HEK293 (cell line): ENCODE measurements around the gene FOXB1.

Experiments
- CTCF ChIA-PET: fragments of 350-600 bp; formaldehyde crosslinking; extraction: SDS; loops from one replicate; lab custom pipeline; 2021; ENCODE audit warnings: antibody characterized with exemption; lab: Yijun Ruan, JAX
- POLR2A ChIA-PET: fragments of 300-600 bp; formaldehyde crosslinking; extraction: SDS; loops from one replicate; lab custom pipeline; 2020; ENCODE audit warnings: antibody characterized with exemption, inconsistent platforms; lab: Yijun Ruan, JAX
- H3K27ac ChIP-seq: fragments of 200-500 bp; sonication (Bioruptor generic); 2 replicates; pipeline ENCODE4 v1.5.1; 2014; ENCODE audit warnings: low read depth, low read length, control low read depth, inconsistent platforms; ENCODE audit errors: extremely low read depth
- H3K36me3 ChIP-seq, 2 experiments: fragments of 200-500 bp in 1 of 2; sonication (Bioruptor generic) in 1 of 2; 1 replicate in 1 of 2; 2 replicates in 1 of 2; pipeline ENCODE4 v1.5.1; 2014 to 2017; ENCODE audit warnings: inconsistent platforms in 2 of 2, low read length in 2 of 2; ENCODE audit not compliant: control insufficient read depth in 2 of 2, insufficient read depth in 1 of 2
- H3K4me1 ChIP-seq: fragments of 200-500 bp; sonication (Bioruptor generic); 2 replicates; pipeline ENCODE4 v1.5.1; 2014; ENCODE audit warnings: mild to moderate bottlenecking, low read length, inconsistent platforms; ENCODE audit not compliant: control insufficient read depth, insufficient read depth
- H3K4me3 ChIP-seq: 2 replicates; pipeline ENCODE4 v1.5.1; 2011; ENCODE audit warnings: low read depth, mild to moderate bottlenecking, control low read depth, low read length, moderate library complexity
- H3K9me3 ChIP-seq: fragments of 200-500 bp; sonication (Bioruptor generic); 2 replicates; pipeline ENCODE4 v1.5.1; 2014; ENCODE audit warnings: low read depth, low read length, inconsistent platforms; ENCODE audit not compliant: control insufficient read depth, insufficient read depth
- MYNN ChIP-seq: fragments of 450-650 bp; formaldehyde crosslinking; IDR thresholded peaks from 2 replicates; pipeline ENCODE4 v1.5.1; 2016; ENCODE audit warnings: missing biosample characterization, missing genetic modification characterization, borderline replicate concordance
- ZNF416 ChIP-seq: fragments of 450-650 bp; formaldehyde crosslinking; IDR thresholded peaks from 2 replicates; pipeline ENCODE4 v1.5.1; 2016; ENCODE audit warnings: missing biosample characterization, missing genetic modification characterization
- ZNF510 ChIP-seq: fragments of 450-650 bp; formaldehyde crosslinking; IDR thresholded peaks from 2 replicates; pipeline ENCODE4 v1.5.1; 2018; ENCODE audit warnings: mild to moderate bottlenecking, missing genetic modification characterization, missing biosample characterization; ENCODE audit not compliant: insufficient replicate concordance
- ZNF629 ChIP-seq: fragments of 450-650 bp; formaldehyde crosslinking; IDR thresholded peaks from 2 replicates; pipeline ENCODE4 v1.5.1; 2017; ENCODE audit warnings: missing biosample characterization, missing genetic modification characterization
- ZNF76 ChIP-seq: fragments of 450-650 bp; formaldehyde crosslinking; IDR thresholded peaks from 2 replicates; pipeline ENCODE4; 2016; ENCODE audit warnings: low read depth, missing biosample characterization, missing genetic modification characterization, borderline replicate concordance
- ZNF837 ChIP-seq: fragments of 450-650 bp; formaldehyde crosslinking; IDR thresholded peaks from 2 replicates; pipeline ENCODE4 v1.5.1; 2016; ENCODE audit warnings: missing biosample characterization, missing genetic modification characterization
- TF ChIP-seq, protein P1 (sequence below): fragments of 450-650 bp; formaldehyde crosslinking; IDR thresholded peaks from 2 replicates; pipeline ENCODE4 v1.5.1; 2016; ENCODE audit warnings: missing biosample characterization, missing genetic modification characterization

The FOXB1 gene

DNA sequence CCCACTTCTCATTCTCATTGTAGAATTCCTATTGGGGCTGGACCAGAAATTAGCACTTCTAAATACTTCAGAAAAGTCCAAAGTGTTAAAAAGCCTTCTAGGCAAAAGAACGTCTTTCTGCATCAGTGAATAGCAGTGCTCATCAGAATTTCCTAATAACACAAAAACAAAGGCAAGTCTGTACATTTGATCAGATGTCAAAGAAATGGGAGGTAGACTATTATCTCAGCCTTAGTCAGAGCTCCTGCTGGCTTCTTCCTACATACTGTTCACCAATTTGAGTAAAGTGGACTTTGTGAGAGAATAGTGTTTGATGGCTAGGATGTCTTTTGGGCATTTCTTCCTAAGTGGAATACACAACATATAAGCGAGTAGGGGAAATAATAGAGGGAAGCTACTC, 48.7 kb downstream of the FOXB1 start (continued):
- TF ChIP-seq, protein P1, sequence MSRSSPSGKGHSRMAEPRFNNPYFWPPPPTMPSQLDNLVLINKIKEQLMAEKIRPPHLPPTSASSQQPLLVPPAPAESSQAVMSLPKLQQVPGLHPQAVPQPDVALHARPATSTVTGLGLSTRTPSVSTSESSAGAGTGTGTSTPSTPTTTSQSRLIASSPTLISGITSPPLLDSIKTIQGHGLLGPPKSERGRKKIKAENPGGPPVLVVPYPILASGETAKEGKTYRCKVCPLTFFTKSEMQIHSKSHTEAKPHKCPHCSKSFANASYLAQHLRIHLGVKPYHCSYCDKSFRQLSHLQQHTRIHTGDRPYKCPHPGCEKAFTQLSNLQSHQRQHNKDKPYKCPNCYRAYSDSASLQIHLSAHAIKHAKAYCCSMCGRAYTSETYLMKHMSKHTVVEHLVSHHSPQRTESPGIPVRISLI: no peak

DNA sequence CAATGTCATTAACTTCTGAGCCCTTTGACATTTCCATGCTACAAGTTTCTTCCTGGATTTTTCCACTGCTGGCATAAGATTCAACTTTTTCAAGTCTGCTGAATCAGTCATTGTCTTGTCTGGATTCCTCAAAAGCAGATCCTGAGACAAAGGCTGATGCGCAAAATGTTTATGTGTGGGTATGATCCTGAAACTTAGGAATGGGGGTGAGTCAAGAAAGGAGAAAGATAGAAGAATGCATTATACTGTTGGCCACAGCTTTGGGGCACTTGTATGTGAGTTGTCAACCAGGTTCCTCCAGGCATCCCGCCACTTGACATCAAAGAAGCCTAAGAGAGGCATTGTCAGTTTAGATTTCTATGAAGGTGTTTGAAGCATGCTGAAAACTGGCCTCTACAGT, 50.4 kb downstream of the FOXB1 start:
- CTCF ChIA-PET: no interaction called here
- Histone ChIP-seq H3K36me3 (no peaks in the 10 kb centered on the region), H3K4me1 (no peaks in the 10 kb centered on the region)
- TF ChIP-seq ZNF837 (tag by site-specific recombination) (no peak), ZNF510 (tag by site-specific recombination) (no peak), MYNN (tag by site-specific recombination) (no peak), ZNF416 (tag by site-specific recombination) (no peak), ZNF76 (no peak), ZNF629 (tag by site-specific recombination) (no peak)
- TF ChIP-seq, all 188 proteins: peak for 0
- POLR2A ChIA-PET: no interaction called here
- no peak overlapping the region for H3K4me3 ChIP-seq
- H3K9me3 ChIP-seq: no peaks in the 10 kb centered on the region
- H3K27ac ChIP-seq: no peak overlapping the region
